ENCODE data around the gene SPAG17. TPM values are rescaled to one million over a fixed set of nuclear protein-coding genes. Genes with fewer than 3 reads are reported as not detected.

The SPAG17 gene
- total and polyA plus RNA-seq, 7 donors: not detected

DNA sequence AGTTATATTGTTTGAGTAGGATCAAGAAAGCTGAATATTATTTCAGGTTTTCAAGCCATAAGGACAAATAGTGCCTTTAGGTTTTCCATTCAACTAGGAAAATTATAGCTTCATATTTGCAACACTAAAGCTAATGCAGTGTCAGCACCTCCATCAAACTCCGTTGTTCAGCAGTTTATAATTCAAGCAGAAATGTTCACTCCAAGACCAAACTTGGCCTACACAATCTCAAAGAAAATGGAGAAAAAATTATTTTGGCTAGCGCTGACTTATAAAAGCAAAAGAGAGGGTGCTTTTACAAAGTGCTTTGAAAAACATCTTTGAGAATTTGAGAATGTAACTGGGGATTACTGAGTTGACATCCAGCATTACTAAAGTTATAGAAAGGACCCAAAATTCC lies 1.4 kb downstream of the SPAG17 start:
- 94 to 96% methylated on average over 2 of the region's 2 CpGs for WGBS, 2 donors
- intact Hi-C loops (cut with DNase I): no loop called here
- H3K36me3 ChIP-seq: no peaks in the 10 kb centered on the region
- TF ChIP-seq POLR2A (IDR thresholded peaks at IDR 0.05) (no peak), POLR2AphosphoS5 (IDR thresholded peaks at IDR 0.05) (no peak)
- DNase-seq: no peak
- H3K9me3 ChIP-seq: no peaks in the 10 kb centered on the region
- H3K27ac ChIP-seq: no peak overlapping the region
- H3K4me3 ChIP-seq: no peak overlapping the region
- H3K27me3 ChIP-seq: no peaks in the 10 kb centered on the region
- H3K4me1 ChIP-seq: peaks cover 0 to 8% (median 3%) of the 10 kb centered on the region in 4 donors

DNA sequence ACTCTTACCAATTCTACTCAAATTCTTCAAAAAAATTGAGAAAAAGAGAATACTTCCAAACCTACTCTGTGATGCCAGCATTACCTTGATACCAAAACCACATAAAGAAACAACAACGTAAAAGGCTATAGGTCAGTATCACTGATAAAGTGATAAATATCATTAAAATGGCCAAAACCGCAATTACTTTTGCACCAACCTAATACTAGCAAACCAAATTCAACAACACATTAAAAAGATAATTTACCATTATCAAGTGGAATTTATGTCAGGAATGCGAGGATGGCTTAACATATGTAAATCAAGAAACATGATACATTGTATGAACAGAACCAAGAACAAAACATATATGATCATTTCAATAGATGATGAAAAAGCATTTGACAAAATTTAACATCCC lies 7.0 kb downstream of the SPAG17 start:
- 91 to 96% methylated on average over 3 of the region's 3 CpGs for WGBS, 2 donors
- Histone ChIP-seq H3K9me3 (no peaks in the 10 kb centered on the region), H3K4me3 (no peak overlapping the region), H3K27me3 (no peaks in the 10 kb centered on the region), H3K36me3 (no peaks in the 10 kb centered on the region), H3K27ac (no peak overlapping the region), H3K4me1 (no peaks in the 10 kb centered on the region)
- TF ChIP-seq POLR2A (IDR thresholded peaks at IDR 0.05) (no peak), EP300 (IDR thresholded peaks at IDR 0.05) (no peak), POLR2AphosphoS5 (IDR thresholded peaks at IDR 0.05) (no peak)
- TF ChIP-seq, protein P1, sequence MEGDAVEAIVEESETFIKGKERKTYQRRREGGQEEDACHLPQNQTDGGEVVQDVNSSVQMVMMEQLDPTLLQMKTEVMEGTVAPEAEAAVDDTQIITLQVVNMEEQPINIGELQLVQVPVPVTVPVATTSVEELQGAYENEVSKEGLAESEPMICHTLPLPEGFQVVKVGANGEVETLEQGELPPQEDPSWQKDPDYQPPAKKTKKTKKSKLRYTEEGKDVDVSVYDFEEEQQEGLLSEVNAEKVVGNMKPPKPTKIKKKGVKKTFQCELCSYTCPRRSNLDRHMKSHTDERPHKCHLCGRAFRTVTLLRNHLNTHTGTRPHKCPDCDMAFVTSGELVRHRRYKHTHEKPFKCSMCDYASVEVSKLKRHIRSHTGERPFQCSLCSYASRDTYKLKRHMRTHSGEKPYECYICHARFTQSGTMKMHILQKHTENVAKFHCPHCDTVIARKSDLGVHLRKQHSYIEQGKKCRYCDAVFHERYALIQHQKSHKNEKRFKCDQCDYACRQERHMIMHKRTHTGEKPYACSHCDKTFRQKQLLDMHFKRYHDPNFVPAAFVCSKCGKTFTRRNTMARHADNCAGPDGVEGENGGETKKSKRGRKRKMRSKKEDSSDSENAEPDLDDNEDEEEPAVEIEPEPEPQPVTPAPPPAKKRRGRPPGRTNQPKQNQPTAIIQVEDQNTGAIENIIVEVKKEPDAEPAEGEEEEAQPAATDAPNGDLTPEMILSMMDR (IDR thresholded peaks at IDR 0.05): no peak
- no peak for DNase-seq
- intact Hi-C loops (cut with DNase I): no loop called here

DNA sequence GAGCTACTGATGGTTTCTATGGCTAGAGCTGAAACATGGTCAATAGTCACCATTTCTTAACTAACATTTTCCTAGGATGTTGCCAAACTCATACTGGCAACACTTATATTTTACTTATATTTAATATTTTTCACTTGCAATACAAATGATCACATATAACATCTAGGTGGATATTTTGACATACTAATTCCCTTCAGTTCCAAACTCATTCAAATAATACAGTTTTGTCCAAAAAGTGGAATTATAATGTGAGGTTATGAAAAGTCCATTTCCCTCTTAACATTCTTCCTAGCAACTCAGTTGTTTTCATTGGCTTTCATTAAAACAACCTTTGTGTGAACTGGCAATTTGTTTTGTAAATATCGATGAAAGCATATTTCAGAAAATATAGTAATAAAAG lies 16.0 kb downstream of the SPAG17 start:
- Histone ChIP-seq H3K4me1 (no peaks in the 10 kb centered on the region), H3K4me3 (no peak overlapping the region), H3K9me3 (no peaks in the 10 kb centered on the region), H3K27me3 (no peaks in the 10 kb centered on the region), H3K36me3 (no peaks in the 10 kb centered on the region), H3K27ac (no peak overlapping the region)
- DNase-seq: no peak
- intact Hi-C loops (cut with DNase I): no loop called here
- TF ChIP-seq, protein P1 (IDR thresholded peaks at IDR 0.05): no peak
- TF ChIP-seq POLR2A (IDR thresholded peaks at IDR 0.05) (no peak), POLR2AphosphoS5 (IDR thresholded peaks at IDR 0.05) (no peak), EP300 (IDR thresholded peaks at IDR 0.05) (no peak)
- WGBS, 2 donors: 88 to 92% methylated on average over 1 of the region's 1 CpG

DNA sequence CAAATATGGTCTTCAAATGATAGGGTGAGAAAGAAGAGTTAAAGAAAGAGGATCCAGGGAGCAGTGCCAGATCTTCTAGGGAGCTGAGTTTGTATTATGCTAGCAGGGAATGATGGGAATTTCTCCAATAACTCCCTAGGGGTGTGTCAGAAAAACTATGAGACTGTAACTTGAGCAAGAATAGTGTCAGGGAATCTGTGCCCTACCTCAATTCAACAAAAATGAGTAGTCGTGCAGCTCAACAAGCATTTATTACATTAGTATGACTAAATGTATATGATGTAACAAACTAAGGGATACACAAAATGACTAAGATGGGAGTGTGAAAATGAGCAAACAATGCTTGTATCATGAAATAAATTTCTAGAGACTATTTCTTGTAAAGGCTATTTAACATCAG lies 24.2 kb downstream of the SPAG17 start:
- WGBS, 2 donors: 86 to 88% methylated on average over 1 of the region's 1 CpG

DNA sequence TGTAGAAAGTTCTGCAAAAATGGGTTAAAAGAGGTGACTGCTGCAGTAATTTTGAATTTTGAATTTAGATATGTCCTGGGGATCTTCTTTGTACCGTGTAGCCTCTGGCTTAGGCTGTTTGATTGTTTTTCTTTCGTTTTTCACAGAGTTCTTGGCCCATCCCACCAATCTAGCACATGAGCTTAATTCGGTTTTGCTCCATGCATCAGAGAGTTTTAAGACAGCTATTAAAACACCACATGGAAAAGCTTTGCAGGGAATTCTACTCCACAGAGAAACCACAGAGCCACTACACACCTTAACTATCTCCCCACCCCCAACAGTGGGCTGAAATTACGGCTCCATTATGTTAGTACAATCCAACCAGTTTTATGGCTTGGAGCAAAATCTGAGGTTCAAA lies 25.5 kb downstream of the SPAG17 start:
- intact Hi-C loops (cut with DNase I): no loop called here
- no peak overlapping the region for H3K4me3 ChIP-seq
- no peak overlapping the region for H3K27ac ChIP-seq
- no peaks in the 10 kb centered on the region for H3K27me3 ChIP-seq
- no peaks in the 10 kb centered on the region for H3K4me1 ChIP-seq
- TF ChIP-seq POLR2AphosphoS5 (IDR thresholded peaks at IDR 0.05) (no peak), EP300 (IDR thresholded peaks at IDR 0.05) (no peak), POLR2A (IDR thresholded peaks at IDR 0.05) (no peak)
- TF ChIP-seq, protein P1 (IDR thresholded peaks at IDR 0.05): no peak
- no peaks in the 10 kb centered on the region for H3K36me3 ChIP-seq
- DNase-seq: no peak
- H3K9me3 ChIP-seq: no peaks in the 10 kb centered on the region
- 25 to 63% methylated on average over 4 of the region's 4 CpGs for WGBS, 2 donors

More for the DNA sequence above, 24.2 kb downstream of the SPAG17 start:
- intact Hi-C loops (cut with DNase I): no loop called here
- TF ChIP-seq, protein P1 (IDR thresholded peaks at IDR 0.05): no peak
- Histone ChIP-seq H3K36me3 (no peaks in the 10 kb centered on the region), H3K4me3 (no peak overlapping the region), H3K27ac (no peak overlapping the region), H3K9me3 (no peaks in the 10 kb centered on the region), H3K27me3 (no peaks in the 10 kb centered on the region), H3K4me1 (no peaks in the 10 kb centered on the region)
- DNase-seq: no peak

All from sigmoid colon (tissue), 7 donors.